Hepatocyte (in vitro differentiated cells): ENCODE results near the gene TRAPPC8. TPM values are rescaled to one million over a fixed set of nuclear protein-coding genes. Genes with fewer than 3 reads are reported as not detected.
"Not testable (repeated sequence)": the region's sequence is repeated elsewhere in the genome, so short reads cannot be mapped to it uniquely, and the experiment has no call there.

ENCODE experiments used
- DNase-seq: peaks from one replicate; pipeline ENCODE4 v3.0.0-alpha.2; 2016; ENCODE audit warnings: low spot score
- H2AFZ ChIP-seq: fragments of 200-600 bp; sonication (generic); 2 replicates; pipeline ENCODE4 v1.6.0; 2016; ENCODE audit warnings: antibody characterized with exemption, mild to moderate bottlenecking
- H3K27ac ChIP-seq: fragments of 200-600 bp; sonication (generic); 2 replicates; pipeline ENCODE4 v1.5.1; 2016; ENCODE audit warnings: mild to moderate bottlenecking
- H3K27me3 ChIP-seq: fragments of 200-600 bp; sonication (generic); 2 replicates; pipeline ENCODE4 v1.6.1; 2016
- H3K36me3 ChIP-seq: fragments of 200-600 bp; sonication (generic); replicated peaks from 2 replicates; pipeline ENCODE4 v1.5.1; 2016; ENCODE audit warnings: low read depth; ENCODE audit not compliant: insufficient read depth
- H3K4me1 ChIP-seq: fragments of 200-600 bp; sonication (generic); 2 replicates; pipeline ENCODE4 v1.5.1; 2016; ENCODE audit warnings: mild to moderate bottlenecking, moderate library complexity; ENCODE audit not compliant: insufficient read depth
- H3K4me2 ChIP-seq: fragments of 200-600 bp; sonication (generic); 2 replicates; pipeline ENCODE4 v1.6.0; 2016
- H3K4me3 ChIP-seq: fragments of 200-600 bp; sonication (generic); 2 replicates; pipeline ENCODE4 v1.5.1; 2016; ENCODE audit warnings: mild to moderate bottlenecking
- H3K79me2 ChIP-seq: fragments of 200-600 bp; sonication (generic); 2 replicates; pipeline ENCODE4 v1.6.0; 2017; ENCODE audit warnings: mild to moderate bottlenecking
- H3K9me2 ChIP-seq: fragments of 200-600 bp; sonication (generic); replicated peaks from 2 replicates; pipeline ENCODE4 v1.6.0; 2017; ENCODE audit warnings: mild to moderate bottlenecking; ENCODE audit not compliant: insufficient read depth
- H3K9me3 ChIP-seq: fragments of 200-600 bp; sonication (generic); 2 replicates; pipeline ENCODE4 v1.5.1; 2016; ENCODE audit warnings: low read depth, mild to moderate bottlenecking
- H4K20me1 ChIP-seq: fragments of 200-600 bp; sonication (generic); 2 replicates; pipeline ENCODE4 v1.6.0; 2016; ENCODE audit warnings: mild to moderate bottlenecking; ENCODE audit not compliant: insufficient read depth, poor library complexity, severe bottlenecking
- EZH2 ChIP-seq: fragments of 200-600 bp; sonication (generic); IDR thresholded peaks from 2 replicates; pipeline ENCODE4 v1.6.1; 2016; ENCODE audit warnings: antibody characterized with exemption, mild to moderate bottlenecking, borderline replicate concordance
- EZH2phosphoT487 ChIP-seq: fragments of 200-600 bp; sonication (generic); IDR thresholded peaks from one replicate; pipeline ENCODE4 v1.6.1; 2018; ENCODE audit warnings: antibody characterized with exemption, mild to moderate bottlenecking, low read depth, moderate library complexity; ENCODE audit not compliant: unreplicated experiment, severe bottlenecking
- WGBS: methylation state at CpG from one replicate; pipeline ENCODE4 v1.1.6; 2016; ENCODE audit warnings: low lambda C conversion rate; ENCODE audit errors: missing lambda C conversion rate; 5-methylcytosine and 5-hydroxymethylcytosine counted together
- polyA plus RNA-seq: library from polyadenylated mRNA; unstranded; fragments of >200 nt; fragmentation: Nextera tagmentation; extraction: Ambion mirVana; gene quantifications from 2 replicates; pipeline ENCODE4 v1.2.1, GENCODE V29; 2016
- total RNA-seq: library from RNA; depleted of rRNA; stranded (reverse); fragments of >200 nt; gene quantifications from 2 replicates; pipeline ENCODE4 v1.2.3, GENCODE V29; 2014
- TF ChIP-seq, protein P1 (sequence below): fragments of 200-600 bp; sonication (generic); IDR thresholded peaks from 2 replicates; pipeline ENCODE4 v1.5.1; 2016; ENCODE audit warnings: antibody characterized with exemption, mild to moderate bottlenecking; ENCODE audit not compliant: poor library complexity

The TRAPPC8 gene
- total and polyA plus RNA-seq, 2 experiments from 2014 or later = 12.6 to 68.7 TPM

- Histone ChIP-seq H2AFZ (no peak overlapping the region), H3K36me3 (no peaks in the 10 kb centered on the region), H3K27ac (no peak overlapping the region), H3K79me2 (no peaks in the 10 kb centered on the region), H3K4me1 (no peaks in the 10 kb centered on the region), H3K9me3 (no peaks in the 10 kb centered on the region), H3K4me2 (no peak overlapping the region), H3K4me3 (no peak overlapping the region), H3K27me3 (no peaks in the 10 kb centered on the region), H3K9me2 (no peaks in the 10 kb centered on the region), H4K20me1 (no peaks in the 10 kb centered on the region)
- DNase-seq = no peak
- TF ChIP-seq EZH2phosphoT487 = no peak
- TF ChIP-seq EZH2 = no peak
- TF ChIP-seq, protein P1, sequence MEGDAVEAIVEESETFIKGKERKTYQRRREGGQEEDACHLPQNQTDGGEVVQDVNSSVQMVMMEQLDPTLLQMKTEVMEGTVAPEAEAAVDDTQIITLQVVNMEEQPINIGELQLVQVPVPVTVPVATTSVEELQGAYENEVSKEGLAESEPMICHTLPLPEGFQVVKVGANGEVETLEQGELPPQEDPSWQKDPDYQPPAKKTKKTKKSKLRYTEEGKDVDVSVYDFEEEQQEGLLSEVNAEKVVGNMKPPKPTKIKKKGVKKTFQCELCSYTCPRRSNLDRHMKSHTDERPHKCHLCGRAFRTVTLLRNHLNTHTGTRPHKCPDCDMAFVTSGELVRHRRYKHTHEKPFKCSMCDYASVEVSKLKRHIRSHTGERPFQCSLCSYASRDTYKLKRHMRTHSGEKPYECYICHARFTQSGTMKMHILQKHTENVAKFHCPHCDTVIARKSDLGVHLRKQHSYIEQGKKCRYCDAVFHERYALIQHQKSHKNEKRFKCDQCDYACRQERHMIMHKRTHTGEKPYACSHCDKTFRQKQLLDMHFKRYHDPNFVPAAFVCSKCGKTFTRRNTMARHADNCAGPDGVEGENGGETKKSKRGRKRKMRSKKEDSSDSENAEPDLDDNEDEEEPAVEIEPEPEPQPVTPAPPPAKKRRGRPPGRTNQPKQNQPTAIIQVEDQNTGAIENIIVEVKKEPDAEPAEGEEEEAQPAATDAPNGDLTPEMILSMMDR = no peak
- WGBS = 64% methylated on average over 3 of the region's 3 CpGs
These were observed 27.7 kb upstream of the TRAPPC8 start for GRCh38 chr18:31970617-31971016.

DNA sequence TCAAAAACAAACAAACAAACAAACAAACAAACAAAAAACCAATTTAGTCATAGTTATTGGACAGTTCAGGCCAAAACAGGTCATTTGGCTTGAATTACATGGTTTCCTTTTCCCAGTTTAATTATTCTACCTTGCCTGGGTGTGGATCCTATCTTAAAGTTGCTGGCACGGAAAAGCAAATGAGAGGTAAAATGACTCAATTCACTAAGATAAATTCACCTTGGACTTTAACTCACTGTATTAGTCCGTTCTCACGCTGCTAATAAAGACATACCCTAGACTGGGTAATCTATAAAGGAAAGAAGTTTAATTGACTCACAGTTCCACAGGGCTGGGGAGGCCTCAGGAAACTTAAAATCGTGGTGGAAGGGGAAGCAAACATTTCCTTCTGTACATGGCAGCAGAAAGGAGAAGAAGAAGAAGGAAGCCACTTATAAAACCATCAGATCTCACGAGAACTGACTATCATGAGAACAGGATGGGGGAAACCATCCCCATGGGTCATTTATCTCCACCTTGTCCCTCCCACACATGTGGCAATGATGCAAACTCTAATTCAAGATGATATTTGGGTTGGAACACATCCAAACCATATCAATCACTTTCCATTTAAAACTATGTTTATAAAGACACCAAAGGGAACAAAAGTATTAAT lies 22.5 kb upstream of the TRAPPC8 start:
- no peak overlapping the region for H2AFZ ChIP-seq
- H3K36me3 ChIP-seq = no peaks in the 10 kb centered on the region
- TF ChIP-seq EZH2phosphoT487 (no peak), EZH2 (no peak)
- TF ChIP-seq, protein P1 = no peak
- no peaks in the 10 kb centered on the region for H3K4me1 ChIP-seq
- no peak for DNase-seq
- no peak overlapping the region for H3K4me2 ChIP-seq
- H3K9me2 ChIP-seq = no peaks in the 10 kb centered on the region
- H3K27me3 ChIP-seq = no peaks in the 10 kb centered on the region
- 68% methylated on average over 5 of the region's 5 CpGs for WGBS
- no peak overlapping the region for H3K4me3 ChIP-seq
- no peaks in the 10 kb centered on the region for H3K79me2 ChIP-seq
- no peaks in the 10 kb centered on the region for H4K20me1 ChIP-seq
- no peak overlapping the region for H3K27ac ChIP-seq
- no peaks in the 10 kb centered on the region for H3K9me3 ChIP-seq

DNA sequence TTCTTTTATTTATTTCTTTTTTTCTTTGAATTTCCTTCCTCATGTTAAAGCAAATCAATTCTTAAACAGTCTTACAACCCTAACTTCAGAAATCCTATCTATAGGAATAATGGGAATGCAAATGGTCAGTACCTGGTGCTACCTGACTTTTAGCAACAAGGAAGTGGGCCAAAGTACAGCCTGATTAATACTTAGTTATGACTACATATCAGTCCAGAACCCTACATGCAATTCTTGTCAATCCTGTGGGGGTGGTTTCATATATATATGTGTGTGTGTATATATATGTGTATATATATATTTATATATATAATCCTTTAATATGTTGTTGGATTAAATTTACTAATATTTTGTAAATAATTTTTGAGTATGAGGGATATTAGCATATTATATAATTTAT lies 14.8 kb upstream of the TRAPPC8 start:
- H3K9me2 ChIP-seq = no peaks in the 10 kb centered on the region
- H3K9me3 ChIP-seq = no peaks in the 10 kb centered on the region
- no peaks in the 10 kb centered on the region for H3K4me1 ChIP-seq
- H3K27me3 ChIP-seq = no peaks in the 10 kb centered on the region
- H3K79me2 ChIP-seq = no peaks in the 10 kb centered on the region
- H3K36me3 ChIP-seq = no peaks in the 10 kb centered on the region
- no peak overlapping the region for H2AFZ ChIP-seq
- no peak overlapping the region for H3K27ac ChIP-seq
- H3K4me3 ChIP-seq = no peak overlapping the region
- TF ChIP-seq EZH2 (no peak), EZH2phosphoT487 (no peak)
- TF ChIP-seq, protein P1 = no peak
- no peak for DNase-seq
- H3K4me2 ChIP-seq = no peak overlapping the region
- H4K20me1 ChIP-seq = no peaks in the 10 kb centered on the region

- H2AFZ ChIP-seq = no peak overlapping the region
- DNase-seq = peak; percentile 63
- H3K36me3 ChIP-seq = no peaks in the 10 kb centered on the region
- H4K20me1 ChIP-seq = no peaks in the 10 kb centered on the region
- H3K4me1 ChIP-seq = no peaks in the 10 kb centered on the region
- H3K27me3 ChIP-seq = no peaks in the 10 kb centered on the region
- no peak overlapping the region for H3K4me2 ChIP-seq
- no peaks in the 10 kb centered on the region for H3K9me3 ChIP-seq
- TF ChIP-seq EZH2 (no peak), EZH2phosphoT487 (no peak)
- TF ChIP-seq, protein P1 = no peak
- no peaks in the 10 kb centered on the region for H3K9me2 ChIP-seq
- no peak overlapping the region for H3K4me3 ChIP-seq
- WGBS = 62% methylated on average over 3 of the region's 3 CpGs
- no peak overlapping the region for H3K27ac ChIP-seq
- no peaks in the 10 kb centered on the region for H3K79me2 ChIP-seq
These were observed 11.4 kb upstream of the TRAPPC8 start for GRCh38 chr18:31954349-31954748.

GRCh38 chr18:31953699-31954098 lies 10.8 kb upstream of the TRAPPC8 start:
- 79% methylated on average over 3 of the region's 3 CpGs for WGBS
- not testable (repeated sequence) for H3K4me3 ChIP-seq, DNase-seq, H4K20me1 ChIP-seq, H3K9me3 ChIP-seq, H3K36me3 ChIP-seq, H3K27ac ChIP-seq, H3K4me1 ChIP-seq, H3K79me2 ChIP-seq, H2AFZ ChIP-seq, H3K27me3 ChIP-seq, H3K4me2 ChIP-seq, H3K9me2 ChIP-seq
